ENCODE data around the gene MAP7. TPM values are rescaled to one million over a fixed set of nuclear protein-coding genes. Genes with fewer than 3 reads are reported as not detected.
A peak's percentile ranks its signal among the peaks of the same experiment; 100 is the strongest.

MAP7 gene
- polyA plus RNA-seq, 2 of the 4 experiments (the other 2 are of a cell fraction) = 60.6 to 64.5 TPM

- ATAC-seq = no peak
- 87% methylated on average over 5 of the region's 8 CpGs for WGBS (ENCODE audit: missing lambda C conversion rate)
- no peaks in the 10 kb centered on the region for H3K9me3 ChIP-seq
- POLR2A ChIA-PET = no interaction called here
- H3K27ac ChIP-seq = peak overlapping the region in 1 of 2 experiments; percentile 34; a peak in 1 of 6 replicates
- H3K4me2 ChIP-seq = no peak overlapping the region
- TF ChIP-seq GATA3 (IDR thresholded peaks at IDR 0.05; ENCODE audit: borderline replicate concordance) (no peak), HOXB5 (CRISPR knock-in tag; IDR thresholded peaks at IDR 0.05) (no peak), HMGXB4 (CRISPR knock-in tag; IDR thresholded peaks at IDR 0.05; ENCODE audit: borderline replicate concordance) (no peak), CBX2 (IDR thresholded peaks at IDR 0.05; ENCODE audit: borderline replicate concordance, low read depth) (no peak), RAD21 (conservative IDR thresholded peaks at IDR 0.05 in 1 of 2, IDR thresholded peaks at IDR 0.05 in 1 of 2) (no peak), EHMT2 (IDR thresholded peaks at IDR 0.05; ENCODE audit: low read depth) (no peak), RFX5 (IDR thresholded peaks at IDR 0.05) (no peak), MAZ (IDR thresholded peaks at IDR 0.05; ENCODE audit: borderline replicate concordance, low read depth, low read length) (no peak)
- CTCF ChIA-PET = interaction anchor here (1.1 to 1.2 kb wide), 3 partner anchors 11 to 258 kb away, joined by 3 to 6 read pairs (median 4); partner anchors contain the start of gene MAP7
- DNase-seq (ENCODE audit: low read depth in 1 of 2, low spot score in 1 of 2) = no peak
- FAIRE-seq = no peak
- no peak overlapping the region for H3K4me3 ChIP-seq
- peaks cover 37% of the 10 kb centered on the region for H3K4me1 ChIP-seq
These were observed 14.2 kb downstream of the MAP7 start for GRCh38 chr6:136535880-136536650.

- 0 out of 6 replicates have a peak overlapping the region, but pooled peaks of 1 of the 2 experiments have one; percentile 1 for H3K27ac ChIP-seq
- no peak overlapping the region for H3K4me3 ChIP-seq
- FAIRE-seq (no peak), DNase-seq (ENCODE audit: low read depth in 1 of 2, low spot score in 1 of 2) (no peak), ATAC-seq (no peak)
- WGBS (ENCODE audit: missing lambda C conversion rate) = 90% methylated on average over 5 of the region's 5 CpGs
- no peaks in the 10 kb centered on the region for H3K9me3 ChIP-seq
- H3K4me1 ChIP-seq = peaks cover 37% of the 10 kb centered on the region
- no peak overlapping the region for H3K4me2 ChIP-seq
- ChIA-PET CTCF (interaction anchor here (0.6 to 1.0 kb wide), 2 partner anchors 9 to 192 kb away, joined by 3 read pairs; no protein-coding TSS in a partner anchor), POLR2A (no interaction called here)
- TF ChIP-seq POLR2A (IDR thresholded peaks at IDR 0.05; ENCODE audit: low read length) (no peak), MAX (IDR thresholded peaks at IDR 0.05) (no peak), PBX3 (IDR thresholded peaks at IDR 0.05) (no peak), HDAC2 (IDR thresholded peaks at IDR 0.05) (no peak), SREBF2 (IDR thresholded peaks at IDR 0.05) (no peak), CHD4 (IDR thresholded peaks at IDR 0.05; ENCODE audit: borderline replicate concordance) (no peak), CBX2 (IDR thresholded peaks at IDR 0.05; ENCODE audit: borderline replicate concordance, low read depth) (no peak), JUNB (IDR thresholded peaks at IDR 0.05) (no peak)
These were observed 15.0 kb downstream of the MAP7 start for GRCh38 chr6:136535017-136535765.

DNA sequence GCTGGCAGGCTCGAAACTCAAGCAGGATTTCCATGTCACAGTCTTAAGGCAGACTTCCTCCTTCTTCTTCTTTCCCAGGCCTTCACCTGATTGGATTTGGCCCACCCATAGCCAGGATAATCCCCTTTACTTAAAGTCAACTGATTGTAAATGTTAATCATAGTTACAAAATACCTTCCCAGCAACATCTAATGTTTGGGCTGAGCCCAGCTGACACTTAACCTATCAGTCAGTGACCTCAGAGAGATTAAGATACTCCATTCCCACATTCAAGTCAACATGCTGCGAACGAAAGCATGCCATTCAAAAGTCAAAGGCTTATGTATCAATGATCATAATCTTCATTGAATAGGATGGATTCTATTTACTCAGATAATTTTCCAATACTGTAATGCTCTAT, 16.0 kb downstream of the MAP7 start:
- no peak for FAIRE-seq
- CTCF ChIA-PET = interaction anchor here (1.0 kb wide), 1 partner anchor 8 kb away, joined by 3 read pairs; no protein-coding TSS in a partner anchor
- WGBS (ENCODE audit: missing lambda C conversion rate) = 87% methylated on average over 3 of the region's 3 CpGs
- H3K4me3 ChIP-seq = no peak overlapping the region
- ATAC-seq = no peak
- no peak for DNase-seq (ENCODE audit: low read depth in 1 of 2, low spot score in 1 of 2)
- H3K4me1 ChIP-seq = peaks cover 37% of the 10 kb centered on the region
- no peak for TF ChIP-seq RARB (CRISPR knock-in tag; IDR thresholded peaks at IDR 0.05)
- no peak for TF ChIP-seq CBX8 (IDR thresholded peaks at IDR 0.05)
- TF ChIP-seq CHD2 (IDR thresholded peaks at IDR 0.05; ENCODE audit: low read length, partially characterized antibody) = no peak
- no peak for TF ChIP-seq POLR2A (IDR thresholded peaks at IDR 0.05; ENCODE audit: low read length)
- TF ChIP-seq PBX3 (IDR thresholded peaks at IDR 0.05) = no peak
- TF ChIP-seq RFX5 (IDR thresholded peaks at IDR 0.05) = no peak
- no peak for TF ChIP-seq SREBF2 (IDR thresholded peaks at IDR 0.05)
- no peak for TF ChIP-seq NFE2L2 (conservative IDR thresholded peaks at IDR 0.05; ENCODE audit: low read length)
- TF ChIP-seq POLR2AphosphoS2 (conservative IDR thresholded peaks at IDR 0.05; ENCODE audit: low read length) = no peak
- no peak for TF ChIP-seq EP300 (IDR thresholded peaks at IDR 0.05)
- TF ChIP-seq KDM1A (IDR thresholded peaks at IDR 0.05; ENCODE audit: low read depth) = no peak
- TF ChIP-seq ZC3H11A (IDR thresholded peaks at IDR 0.05) = no peak
- no peak for TF ChIP-seq ZNF302 (CRISPR knock-in tag; IDR thresholded peaks at IDR 0.05)
- TF ChIP-seq SMC3 (IDR thresholded peaks at IDR 0.05) = no peak
- no peak for TF ChIP-seq EHF (CRISPR knock-in tag; IDR thresholded peaks at IDR 0.05)
- no peak for TF ChIP-seq NPAS2 (CRISPR knock-in tag; IDR thresholded peaks at IDR 0.05; ENCODE audit: borderline replicate concordance)
- no peak for TF ChIP-seq ZSCAN20 (CRISPR knock-in tag; IDR thresholded peaks at IDR 0.05)
- H3K27ac ChIP-seq = peak overlapping the region in 1 of 2 experiments; percentile 53; a peak in 2 of 6 replicates
- no peak overlapping the region for H3K4me2 ChIP-seq
- POLR2A ChIA-PET = no interaction called here
- no peaks in the 10 kb centered on the region for H3K9me3 ChIP-seq
